DMS53 treated with DMSO at 0.1 percent for 48 hours (cell line): ENCODE results near the gene KCNJ5.

ENCODE experiments used
- DNase-seq: peaks from one replicate; lab custom pipeline; 2025; ENCODE audit not compliant: unreplicated experiment; lab: John Stamatoyannopoulos, UW

The KCNJ5 gene

DNA sequence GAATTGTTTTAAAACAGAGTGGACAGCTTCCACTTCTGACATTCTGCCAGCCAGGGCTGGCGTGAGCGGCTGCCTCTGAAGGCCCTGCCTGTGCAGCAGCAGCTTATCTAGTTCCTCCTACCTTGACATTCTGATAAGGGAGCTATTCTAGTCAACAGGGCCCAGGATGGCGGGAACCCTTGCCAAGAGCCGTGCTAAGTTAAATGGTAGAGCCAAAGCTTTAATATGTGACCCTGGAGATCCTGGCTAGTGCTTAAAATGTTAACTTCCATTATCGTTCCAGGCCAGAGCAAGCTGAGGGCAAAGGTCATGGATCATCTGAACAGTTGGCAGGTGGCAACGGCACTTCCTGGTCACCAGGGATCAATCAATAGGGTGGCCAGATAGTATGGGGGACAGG, 3.5 kb downstream of the KCNJ5 start:
- no peak for DNase-seq

DNA sequence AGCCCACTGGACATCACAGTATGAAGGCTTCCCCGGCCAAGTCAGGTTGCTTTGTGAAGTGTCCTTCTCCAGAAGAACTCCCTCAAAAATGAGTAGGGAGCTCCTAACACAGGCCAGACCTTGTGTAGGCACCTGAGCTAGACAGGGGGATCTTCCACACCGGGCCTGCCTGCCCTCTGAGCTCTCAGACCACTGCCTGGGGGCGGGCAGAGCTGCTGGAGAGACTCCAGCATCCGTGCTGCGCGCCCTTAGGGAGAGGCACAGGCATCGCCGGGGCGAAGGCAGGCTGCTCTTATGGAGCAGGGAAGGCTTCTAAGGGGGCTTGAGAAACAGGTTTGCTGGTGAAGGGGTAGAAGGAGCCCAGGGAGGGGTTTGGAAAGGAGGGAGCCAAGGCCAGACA, 4.4 kb downstream of the KCNJ5 start:
- no peak for DNase-seq

DNA sequence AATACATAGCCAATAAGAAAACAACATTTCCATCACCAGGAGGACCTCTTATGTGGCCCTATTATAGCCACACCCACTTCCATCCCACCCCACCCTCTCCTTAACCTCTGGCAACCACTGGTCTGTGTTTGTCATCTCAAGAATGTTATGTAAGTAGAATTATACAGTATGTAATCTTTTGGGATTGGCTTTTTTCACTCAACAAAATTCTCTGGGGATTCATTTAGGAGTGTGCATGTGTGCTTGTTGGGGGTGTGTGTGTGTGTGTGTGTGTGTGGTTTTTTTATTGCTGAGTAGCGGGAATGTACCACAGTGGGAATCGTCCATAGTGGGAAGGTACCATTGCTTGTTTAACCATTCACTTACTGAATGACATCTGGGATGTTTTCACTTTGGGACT, 5.2 kb downstream of the KCNJ5 start:
- DNase-seq: no peak

DNA sequence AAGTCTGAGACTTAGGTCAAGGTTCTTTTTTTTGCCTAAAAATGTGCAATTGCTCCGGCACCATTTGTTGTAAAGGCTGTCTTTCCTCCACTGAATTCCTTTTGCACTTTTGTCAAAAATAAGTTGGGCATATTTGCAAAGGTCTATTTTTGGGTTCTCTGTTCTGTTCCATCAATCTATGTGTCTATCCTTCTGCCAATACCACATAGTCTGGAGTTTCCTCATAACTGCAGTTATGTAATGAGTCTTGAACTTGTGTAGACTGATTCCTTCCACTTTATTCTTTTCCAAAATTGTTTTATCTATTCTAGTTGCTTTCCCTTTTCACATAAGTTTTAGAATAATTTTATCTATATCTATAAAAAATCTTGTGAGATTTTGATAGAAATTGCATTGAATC, 6.7 kb downstream of the KCNJ5 start:
- no peak for DNase-seq

DNA sequence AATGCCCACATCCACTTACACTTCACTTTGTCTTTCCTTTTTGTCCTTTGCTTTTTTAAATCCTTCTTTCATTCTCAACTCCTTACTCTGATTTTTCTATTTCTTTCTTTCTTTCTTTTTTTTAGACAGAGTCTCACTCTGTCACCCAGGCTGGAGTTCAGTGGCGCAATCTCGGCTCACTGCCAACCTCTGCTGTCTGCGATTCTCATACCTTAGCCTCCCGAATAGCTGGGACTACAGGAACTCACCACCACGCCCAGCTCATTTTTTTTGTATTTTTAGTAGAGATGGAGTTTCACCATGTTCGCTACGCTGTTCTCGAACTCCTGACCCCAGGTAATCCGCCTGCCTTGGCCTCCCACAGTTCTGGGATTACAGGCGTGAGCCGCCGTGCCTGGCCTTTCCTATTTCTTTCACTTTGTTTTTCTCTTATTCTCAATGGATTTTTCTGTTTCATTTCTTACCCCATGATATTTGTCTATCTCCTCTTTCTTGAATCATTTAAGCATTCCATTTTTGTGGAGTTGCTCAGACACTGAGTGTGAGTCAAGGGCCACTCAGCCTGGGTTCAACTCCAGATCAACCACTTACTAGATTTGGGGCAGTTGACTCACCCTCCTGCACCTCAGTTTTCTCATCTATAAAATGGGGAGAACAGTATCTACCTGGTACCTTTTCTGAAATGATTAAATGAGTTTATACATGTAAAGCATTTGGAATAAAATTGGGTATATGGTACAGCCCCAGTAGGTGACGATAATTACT, 7.6 kb downstream of the KCNJ5 start:
- no peak for DNase-seq

DNA sequence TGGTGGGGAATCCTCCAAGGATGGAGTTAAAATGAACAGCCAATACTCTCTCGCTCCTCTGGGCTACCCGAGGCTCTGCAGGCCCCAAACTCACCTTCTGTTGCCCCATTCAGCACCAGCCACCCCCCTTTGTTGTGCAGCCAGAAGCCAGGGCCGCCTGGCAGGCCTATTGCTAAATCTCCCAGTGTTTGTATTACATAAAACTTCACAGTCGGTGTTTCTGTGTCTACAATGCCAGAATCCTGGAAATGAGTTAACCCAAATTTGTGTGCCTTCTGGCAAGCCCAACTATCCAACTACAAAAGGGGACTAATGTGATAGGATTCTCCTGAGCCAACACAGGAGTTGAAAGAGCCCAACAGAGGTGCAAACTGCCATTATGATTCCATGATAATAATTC, 9.3 kb downstream of the KCNJ5 start:
- DNase-seq: no peak

DNA sequence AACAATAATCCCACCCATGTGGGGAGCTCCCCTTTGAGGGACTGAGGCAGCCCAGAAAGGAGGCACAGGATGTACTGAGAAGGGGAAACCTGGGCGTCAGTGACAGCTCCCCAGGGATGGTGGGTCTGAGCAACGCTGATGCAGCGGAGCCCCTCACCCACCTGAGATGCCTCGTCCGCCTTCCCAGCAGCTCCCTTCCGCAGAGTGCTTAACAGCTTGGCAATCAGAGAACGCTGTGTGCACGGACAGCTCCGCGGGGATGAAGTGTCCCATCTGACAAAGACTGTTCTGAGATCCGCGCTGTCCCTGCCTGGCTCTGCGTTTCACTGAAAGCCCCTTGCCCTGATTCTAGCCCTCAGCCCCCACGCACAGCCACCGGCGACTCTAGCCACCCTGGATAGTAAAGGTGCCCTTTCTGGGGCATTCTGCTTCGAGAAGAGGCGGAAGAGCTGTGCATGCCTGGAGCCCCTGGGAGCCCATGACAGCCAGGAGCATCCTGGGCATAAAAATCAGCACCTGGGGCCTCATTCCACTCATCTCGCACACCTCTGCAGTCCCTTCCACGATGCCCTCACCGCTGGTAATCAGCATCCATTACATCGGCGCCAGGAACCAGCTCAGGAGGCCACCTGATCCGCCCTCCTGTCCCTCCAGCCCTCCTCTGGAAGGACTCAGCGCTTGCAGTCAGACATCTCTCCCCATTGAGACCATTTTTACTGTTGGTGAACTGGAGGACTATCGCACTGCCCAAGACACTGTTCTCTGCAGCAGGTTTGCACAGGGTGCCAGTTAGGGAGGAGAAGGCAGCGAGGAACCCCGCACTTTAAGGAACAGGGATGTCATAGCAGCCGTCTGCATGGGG, 10.7 kb downstream of the KCNJ5 start:
- DNase-seq: no peak

DNA sequence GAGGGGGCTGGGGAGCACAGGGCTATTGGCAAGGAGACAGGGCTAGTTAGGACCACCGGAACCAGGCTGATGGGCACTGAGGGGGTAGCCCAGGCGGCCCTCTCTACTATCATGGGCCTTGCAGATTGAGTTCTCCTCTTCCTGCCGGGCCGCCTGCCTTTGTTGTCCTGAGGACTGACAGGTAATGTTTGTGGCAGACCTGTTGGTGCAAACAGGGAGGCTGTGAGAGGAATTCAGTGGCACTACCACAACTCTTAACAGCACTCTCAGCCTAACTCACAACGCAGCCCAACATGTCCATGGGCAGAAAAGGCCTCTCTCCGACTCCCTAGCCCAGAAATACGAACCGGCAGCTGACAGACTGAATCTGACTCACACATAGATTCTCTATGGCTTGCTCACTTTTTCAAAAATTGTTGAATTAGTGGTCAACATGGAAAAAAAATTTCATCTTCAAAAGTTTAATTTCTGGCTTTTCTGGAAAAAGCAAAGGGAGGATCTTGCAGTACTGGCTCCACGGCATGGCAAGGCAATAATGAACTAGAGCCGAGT, 11.4 kb downstream of the KCNJ5 start:
- DNase-seq: no peak

DNA sequence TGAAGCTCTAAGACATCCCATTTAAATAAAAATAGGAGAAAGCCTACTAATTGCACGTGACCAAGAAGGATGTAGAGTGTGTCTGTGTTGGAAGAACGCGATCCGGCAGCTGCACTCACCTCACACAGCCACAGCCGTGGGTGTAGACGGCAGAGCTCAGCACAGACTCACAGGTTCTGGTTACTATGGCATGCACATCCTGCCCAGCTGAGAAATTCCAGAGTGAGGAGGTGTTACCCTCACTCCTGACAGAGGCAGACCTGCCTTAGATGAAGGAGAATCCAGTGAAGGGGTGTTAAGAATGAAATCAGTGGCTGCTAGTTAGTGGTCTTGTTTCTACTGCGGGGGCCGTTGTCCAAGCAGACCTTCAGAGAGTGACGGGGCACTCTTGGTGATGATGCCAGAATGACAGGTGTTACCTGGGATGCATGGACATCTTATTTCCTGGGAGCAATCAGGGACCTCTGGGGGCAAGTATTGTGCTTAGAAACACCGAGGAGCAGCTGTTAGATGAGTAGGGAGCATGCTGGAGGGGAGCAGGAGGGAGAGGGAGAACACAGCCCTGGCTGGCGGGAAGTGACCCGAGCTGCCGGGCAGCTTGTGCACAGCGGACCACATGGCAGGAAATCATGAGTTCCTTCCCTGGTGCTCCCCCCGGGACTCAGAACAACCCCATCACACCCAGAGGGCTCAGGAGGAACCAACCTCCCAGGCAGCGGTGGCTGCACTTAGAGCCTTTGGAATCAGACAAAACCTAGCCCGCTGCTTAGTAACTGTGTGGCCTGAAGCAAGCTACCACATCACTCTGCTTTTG, 12.3 kb downstream of the KCNJ5 start:
- DNase-seq: no peak

DNA sequence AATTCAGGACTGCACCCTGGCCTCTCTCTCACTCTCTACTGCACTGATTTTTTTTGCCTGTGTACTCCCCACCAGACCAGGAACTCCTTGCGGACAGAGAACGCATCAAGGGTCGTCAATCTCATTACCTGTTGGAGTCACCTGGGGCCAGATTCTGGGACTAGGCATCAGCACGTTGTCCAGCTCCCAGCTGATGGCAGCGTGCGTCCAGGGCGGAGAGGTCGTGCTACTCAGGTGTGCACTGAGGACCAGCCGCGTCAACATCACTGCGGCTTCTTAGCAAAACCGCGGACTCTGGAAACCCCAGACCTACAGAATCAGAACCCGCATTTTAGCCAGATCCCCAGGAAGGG, 13.1 kb downstream of the KCNJ5 start:
- DNase-seq: no peak

DNA sequence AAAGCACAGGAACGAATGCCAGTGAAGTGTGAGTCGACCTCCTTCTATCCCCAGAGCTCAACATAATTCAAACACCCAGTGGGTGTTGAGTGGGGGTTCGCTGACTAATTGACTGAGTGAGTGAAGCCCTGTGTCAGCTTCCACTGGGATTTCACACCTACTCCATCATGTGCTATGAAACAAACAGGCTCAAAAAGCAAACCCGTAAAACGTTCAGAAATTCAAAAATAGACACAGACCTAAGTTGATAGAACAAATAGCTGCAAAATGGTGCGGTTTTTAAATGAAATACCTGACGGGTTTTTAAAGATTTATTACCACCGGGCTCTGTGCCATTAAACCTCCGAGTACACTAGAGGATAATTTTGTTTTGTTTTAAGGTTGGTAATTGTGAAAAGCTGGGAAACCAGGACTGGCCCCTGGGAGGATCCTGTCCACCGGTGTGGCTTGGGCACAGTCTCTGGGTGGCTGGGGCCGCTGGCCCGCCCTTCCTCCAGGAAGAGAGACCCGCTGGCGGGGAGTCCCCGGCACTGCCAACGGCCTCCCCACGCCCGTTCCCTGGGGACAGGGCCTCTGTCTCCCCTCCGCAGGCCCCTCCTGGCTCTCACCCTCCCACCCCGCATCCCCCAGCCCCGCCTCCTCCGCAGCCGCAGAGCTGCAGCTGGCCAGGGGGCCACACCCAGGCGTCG, 13.6 kb downstream of the KCNJ5 start:
- no peak for DNase-seq

DNA sequence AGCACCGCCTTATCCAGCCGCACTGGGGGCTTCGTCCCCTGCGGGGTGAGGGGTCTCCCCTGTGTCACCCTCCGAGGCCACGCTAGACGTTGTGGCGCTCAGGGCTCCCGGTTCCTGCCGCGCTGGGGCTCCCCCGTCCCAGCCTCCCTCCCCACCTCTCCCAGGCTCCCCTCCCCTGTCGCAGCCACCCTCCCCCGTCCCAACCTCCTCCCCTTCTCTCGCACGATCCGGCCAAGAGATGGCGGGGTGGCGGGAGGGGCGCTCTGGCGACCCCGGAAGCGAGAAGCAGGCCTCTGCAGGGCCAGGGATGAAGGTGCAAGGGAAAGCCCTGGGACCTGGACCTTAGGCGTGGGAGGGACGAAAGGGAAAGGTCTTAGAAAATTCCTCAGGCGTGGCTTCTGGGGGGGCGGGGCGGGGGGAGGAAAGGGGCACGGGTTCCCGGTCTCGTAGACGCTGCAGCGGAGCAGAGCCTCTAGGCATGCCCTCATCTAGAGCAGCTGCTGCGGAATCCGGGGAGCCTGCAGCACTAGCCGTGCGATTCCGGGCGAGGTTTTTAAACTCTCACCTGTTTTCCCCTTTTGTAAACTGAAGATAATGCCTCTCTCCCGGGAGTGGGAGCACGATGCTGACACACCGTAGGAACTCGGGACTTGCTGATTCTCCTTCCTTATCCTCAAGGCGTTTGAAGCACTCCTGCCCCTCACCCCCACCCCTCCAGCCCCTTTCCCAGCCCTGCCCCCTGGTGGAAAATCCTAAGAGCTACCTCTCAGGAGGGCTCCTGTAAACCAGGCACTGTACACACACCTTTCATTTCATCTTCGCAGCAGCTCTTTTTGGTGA, 14.4 kb downstream of the KCNJ5 start:
- DNase-seq: peak; percentile 48

DNA sequence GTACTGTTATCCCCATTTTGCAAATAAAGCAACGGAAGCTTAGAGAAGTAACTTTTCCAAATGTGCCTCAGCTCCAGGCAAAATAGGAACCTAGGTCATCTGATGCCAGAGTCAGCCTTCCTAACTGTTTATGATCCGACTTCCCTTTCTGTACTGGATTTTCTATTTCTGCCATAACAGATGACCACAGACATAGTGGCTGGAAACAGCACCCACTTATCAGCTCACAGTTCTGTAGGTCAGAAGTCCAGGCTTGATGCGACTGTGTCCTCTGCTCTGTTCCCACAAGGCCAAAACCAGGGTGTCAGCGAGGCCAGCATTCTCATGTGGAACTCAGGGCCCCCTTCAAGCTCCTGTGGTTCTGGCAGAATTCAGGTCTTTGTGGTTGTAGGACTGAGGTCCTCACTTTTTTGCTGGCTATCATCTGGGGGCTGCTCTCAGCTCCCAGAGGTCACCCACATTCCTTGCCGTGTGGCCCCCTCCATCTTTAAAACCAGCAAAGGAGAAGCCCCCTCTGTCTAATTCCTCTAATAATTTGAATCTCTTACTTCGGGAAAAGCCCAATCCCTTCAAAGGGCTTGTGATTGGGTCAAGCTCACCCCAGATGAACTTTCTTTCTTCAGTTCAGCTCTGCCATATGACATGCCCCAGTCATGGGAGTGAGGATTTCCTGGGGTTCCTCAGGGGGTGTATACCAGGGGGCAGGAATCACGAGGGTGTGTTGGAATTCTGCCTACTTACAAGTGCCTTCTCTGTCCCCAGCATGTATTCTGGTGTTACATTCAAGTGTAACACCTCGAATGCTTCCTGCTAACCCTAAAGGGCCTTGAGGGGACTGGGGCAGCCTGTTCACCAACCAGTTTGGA, 15.3 kb downstream of the KCNJ5 start:
- no peak for DNase-seq

DNA sequence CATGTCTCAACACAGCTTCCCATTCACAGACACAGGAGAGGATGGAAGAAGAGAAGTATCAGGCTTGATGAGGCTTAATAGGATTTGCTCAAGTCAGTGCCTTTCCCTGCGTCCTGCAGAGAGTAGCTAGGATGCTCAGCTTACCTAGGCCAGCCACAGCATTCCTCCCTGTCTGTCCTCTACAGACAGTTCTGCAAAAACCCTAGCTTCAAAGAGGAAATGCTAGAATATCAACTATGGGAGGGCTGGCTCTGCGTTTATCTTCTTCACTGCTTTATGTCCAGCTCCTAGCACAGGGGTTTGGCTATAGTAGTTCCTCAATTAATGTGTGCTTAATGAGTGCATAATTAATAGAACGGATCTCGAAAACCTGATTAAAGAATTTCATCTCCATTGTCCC, 16.4 kb downstream of the KCNJ5 start:
- DNase-seq: no peak

DNA sequence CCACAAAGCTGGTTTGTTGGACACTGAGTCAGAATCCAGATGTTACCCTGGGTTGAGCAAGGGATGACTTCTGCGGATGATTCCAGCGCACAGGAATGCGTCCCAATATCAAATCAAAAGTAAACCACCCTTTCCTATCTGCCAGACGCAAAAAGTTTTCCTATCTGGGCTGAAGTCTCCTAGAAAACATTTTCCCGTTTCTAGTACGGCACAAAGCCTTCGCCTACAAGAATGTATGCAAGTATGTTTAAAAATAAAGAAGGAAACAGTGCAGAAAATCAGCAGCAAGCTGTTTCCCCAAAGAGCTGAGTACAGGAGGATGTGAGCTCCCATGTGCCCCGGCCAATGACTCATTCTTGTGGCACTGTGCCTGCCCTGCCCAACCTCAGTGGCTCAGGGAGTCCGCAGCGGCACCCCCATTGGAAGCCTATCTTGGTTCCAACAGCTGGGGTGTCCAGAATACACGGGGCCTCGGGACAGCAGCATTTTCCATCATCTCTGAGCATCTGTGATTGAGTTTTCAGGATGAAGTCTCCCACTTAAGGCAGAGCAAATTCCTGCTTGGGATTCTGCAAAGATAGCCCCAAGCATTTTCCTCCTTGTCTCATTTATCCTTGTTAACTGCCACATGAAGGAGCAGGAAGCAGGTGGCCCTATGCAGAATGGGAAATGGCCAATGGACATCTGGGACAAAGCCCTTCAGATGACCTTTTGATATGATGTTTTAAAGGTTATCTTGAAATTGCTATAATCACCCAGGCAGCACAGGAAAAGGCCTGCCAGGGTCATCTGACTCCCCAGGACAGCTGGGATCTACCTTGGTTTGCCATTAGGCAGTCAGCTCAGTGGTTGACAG, 17.5 kb downstream of the KCNJ5 start:
- DNase-seq: no peak

DNA sequence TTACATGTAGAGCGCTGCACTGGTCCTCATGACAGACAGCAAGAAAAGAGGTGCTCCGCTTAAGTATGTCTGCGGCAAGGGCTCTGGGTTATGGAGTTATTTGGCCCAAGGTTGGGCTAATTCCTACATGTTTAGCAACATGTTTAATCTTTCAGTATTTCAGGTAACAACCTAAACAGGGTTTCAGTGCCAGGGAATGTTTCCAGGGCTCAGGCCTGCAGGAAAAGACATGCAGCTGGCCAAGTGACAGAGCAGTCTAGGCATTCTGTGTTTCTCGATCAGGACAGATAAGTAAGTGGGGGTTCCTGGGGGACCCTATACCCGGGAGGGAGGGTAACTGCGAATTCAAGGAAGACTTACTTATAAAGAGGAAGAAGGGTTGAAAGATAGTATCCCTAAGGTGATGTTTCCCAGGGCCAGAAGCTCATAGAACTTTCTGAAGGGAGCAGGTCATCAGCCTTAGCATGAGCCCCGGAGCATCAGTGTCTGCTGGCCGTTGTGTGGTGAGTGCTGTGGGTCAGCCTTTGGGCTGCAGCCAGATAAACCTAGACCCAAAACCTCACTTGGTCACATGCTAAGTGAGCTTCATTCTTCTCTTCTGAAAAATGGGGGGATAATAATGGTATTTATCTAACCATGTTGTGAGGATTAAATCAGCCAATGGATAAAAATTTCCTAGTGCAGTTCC, 18.4 kb downstream of the KCNJ5 start:
- no peak for DNase-seq

DNA sequence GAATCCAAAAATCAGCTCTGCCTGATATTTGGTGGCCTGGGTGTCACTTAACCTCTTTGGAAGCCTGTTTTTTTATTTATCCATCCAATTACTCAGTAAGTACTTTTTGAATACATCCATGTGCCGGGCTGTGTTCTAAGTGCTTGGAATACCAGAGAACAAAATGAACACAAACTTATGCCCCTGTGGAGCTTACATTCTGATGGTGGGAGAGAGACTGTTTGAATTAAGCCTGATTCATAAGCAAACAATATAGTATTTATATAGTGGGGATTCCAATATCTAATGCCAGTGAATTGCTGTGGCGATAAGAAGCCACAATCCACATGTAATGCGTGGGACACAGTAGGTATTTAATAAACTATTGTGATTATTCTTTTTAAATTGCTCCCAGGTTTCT, 19.4 kb downstream of the KCNJ5 start:
- no peak for DNase-seq

DNA sequence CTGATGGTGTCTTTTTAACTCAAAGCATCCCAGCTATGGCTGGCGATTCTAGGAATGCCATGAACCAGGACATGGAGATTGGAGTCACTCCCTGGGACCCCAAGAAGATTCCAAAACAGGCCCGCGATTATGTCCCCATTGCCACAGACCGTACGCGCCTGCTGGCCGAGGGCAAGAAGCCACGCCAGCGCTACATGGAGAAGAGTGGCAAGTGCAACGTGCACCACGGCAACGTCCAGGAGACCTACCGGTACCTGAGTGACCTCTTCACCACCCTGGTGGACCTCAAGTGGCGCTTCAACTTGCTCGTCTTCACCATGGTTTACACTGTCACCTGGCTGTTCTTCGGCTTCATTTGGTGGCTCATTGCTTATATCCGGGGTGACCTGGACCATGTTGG, 20.1 kb downstream of the KCNJ5 start:
- no peak for DNase-seq
